NCI-H2107 (cell line): ENCODE measurements around the gene RAD52.

Experiments
- DNase-seq: peaks from one replicate; lab custom pipeline; 2025; lab: John Stamatoyannopoulos, UW

The RAD52 gene

DNA sequence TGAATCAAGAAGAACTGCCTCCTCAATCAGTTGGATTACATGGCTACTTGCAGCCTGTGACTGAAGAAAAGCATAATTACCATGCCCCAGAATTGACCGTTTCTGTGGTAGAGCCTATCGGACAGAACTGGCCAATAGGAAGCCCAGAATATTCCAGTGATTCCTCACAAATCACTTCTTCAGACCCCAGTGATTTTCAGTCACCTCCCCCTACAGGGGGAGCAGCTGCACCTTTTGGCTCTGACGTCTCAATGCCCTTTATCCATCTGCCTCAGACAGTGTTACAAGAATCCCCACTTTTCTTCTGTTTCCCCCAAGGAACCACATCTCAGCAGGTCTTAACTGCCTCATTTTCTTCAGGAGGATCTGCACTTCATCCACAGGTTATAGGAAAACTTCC is 80.8 kb downstream of the RAD52 start:
- no peak for DNase-seq

DNA sequence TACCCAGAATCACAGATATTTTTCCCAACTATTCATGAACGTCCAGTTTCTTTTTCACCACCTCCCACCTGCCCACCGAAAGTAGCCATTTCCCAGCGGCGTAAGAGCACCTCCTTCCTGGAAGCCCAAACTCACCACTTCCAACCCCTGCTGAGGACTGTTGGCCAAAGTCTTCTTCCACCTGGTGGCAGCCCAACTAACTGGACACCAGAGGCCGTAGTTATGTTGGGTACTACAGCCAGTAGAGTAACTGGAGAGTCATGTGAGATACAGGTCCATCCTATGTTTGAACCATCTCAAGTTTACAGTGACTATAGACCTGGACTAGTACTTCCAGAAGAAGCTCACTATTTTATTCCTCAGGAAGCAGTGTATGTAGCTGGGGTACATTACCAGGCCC is 81.6 kb downstream of the RAD52 start:
- no peak for DNase-seq

DNA sequence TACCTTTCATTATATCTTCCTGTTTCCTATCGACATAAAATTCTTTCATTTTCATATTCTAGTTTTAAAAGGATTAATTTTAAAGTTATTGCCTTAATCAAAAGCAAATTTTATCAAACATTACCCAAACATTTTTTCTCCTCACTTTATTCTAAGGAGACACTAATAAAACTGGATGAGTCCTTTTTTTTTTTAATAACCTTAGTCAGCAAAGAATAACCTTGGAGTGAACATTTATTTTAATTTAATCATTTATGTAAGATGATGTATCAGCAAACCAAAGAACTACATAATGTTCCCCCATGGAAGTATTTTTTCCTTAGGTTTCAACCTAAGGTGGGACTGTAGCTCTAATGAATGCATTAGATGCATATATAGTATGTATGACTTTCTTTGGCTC is 83.9 kb downstream of the RAD52 start:
- no peak for DNase-seq

DNA sequence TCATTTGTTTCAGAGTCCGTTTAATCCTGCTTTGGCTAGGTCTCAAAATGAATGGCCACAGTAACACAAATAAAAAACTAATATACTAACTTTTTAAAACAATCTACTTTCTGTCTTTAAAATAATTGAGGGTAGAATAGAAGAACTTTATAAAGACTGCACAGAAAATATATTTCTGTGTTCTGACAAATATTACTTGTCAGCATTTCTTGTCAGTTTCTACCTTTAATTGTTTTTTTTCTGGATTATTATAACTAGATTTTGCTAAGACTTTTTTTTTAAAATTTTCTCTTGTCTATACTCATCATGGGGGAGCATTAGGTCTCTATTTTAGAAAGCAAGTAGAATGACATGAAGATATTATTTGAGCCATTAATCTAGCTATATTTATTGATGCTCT is 86.2 kb downstream of the RAD52 start:
- DNase-seq: no peak

DNA sequence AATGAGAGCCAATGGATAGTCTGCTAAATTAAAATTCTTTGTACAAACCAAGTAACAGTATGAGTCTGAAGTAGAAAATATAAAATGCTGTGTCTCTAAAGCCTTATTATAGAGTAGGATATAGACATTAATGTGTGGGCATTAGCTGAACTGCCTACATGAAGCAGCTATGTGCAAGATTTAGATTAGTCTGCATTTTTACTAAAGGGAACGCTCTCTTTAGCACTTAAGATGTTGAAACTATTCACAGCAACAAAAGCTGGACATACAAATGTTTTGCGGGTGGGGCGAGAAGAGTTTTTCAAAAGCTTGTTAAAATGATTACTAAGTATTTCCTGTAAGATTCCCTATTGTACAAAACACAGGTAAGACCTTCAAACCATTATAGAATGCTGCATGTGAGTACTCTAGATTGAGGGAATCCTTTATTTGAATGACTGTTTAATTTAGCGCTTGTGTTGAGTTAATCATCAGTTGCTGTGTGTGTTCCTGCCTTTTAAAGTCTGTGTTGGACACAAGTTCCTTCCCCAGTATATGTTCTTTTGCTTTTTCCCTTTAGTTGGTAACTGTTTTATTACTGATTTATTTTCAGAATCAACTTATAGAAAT is 87.1 kb downstream of the RAD52 start:
- no peak for DNase-seq
